ENCODE results near the gene MACROD2.
"Not testable (repeated sequence)": the region's sequence is repeated elsewhere in the genome, so short reads cannot be mapped to it uniquely, and the experiment has no call there.

The MACROD2 gene

GRCh38 chr20:15336011-15336410 is 1340.7 kb downstream of the MACROD2 start:
- DNase-seq: no peak

GRCh38 chr20:15336536-15336935 is 1341.2 kb downstream of the MACROD2 start:
- no peak for DNase-seq

GRCh38 chr20:15339264-15339663 is 1343.9 kb downstream of the MACROD2 start:
- DNase-seq: no peak

- DNase-seq: no peak
These were observed 1347.7 kb downstream of the MACROD2 start for GRCh38 chr20:15342991-15343523.

- no peak for DNase-seq
These were observed 1350.0 kb downstream of the MACROD2 start for GRCh38 chr20:15345287-15345686.

GRCh38 chr20:15346657-15347280 is 1351.5 kb downstream of the MACROD2 start:
- no peak for DNase-seq

- DNase-seq: no peak
These were observed 1363.7 kb downstream of the MACROD2 start for GRCh38 chr20:15359056-15359455.

GRCh38 chr20:15362849-15363248 is 1367.5 kb downstream of the MACROD2 start:
- DNase-seq: no peak

- no peak for DNase-seq
These were observed 1369.5 kb downstream of the MACROD2 start for GRCh38 chr20:15364781-15365180.

GRCh38 chr20:15370370-15370769 is 1375.1 kb downstream of the MACROD2 start:
- DNase-seq: no peak

GRCh38 chr20:15374682-15375081 is 1379.4 kb downstream of the MACROD2 start:
- DNase-seq: no peak

GRCh38 chr20:15375836-15376235 is 1380.5 kb downstream of the MACROD2 start:
- no peak for DNase-seq

GRCh38 chr20:15377603-15378002 is 1382.3 kb downstream of the MACROD2 start:
- not testable (repeated sequence) for DNase-seq

GRCh38 chr20:15378151-15378550 is 1382.8 kb downstream of the MACROD2 start:
- no peak for DNase-seq

GRCh38 chr20:15379681-15380296 is 1384.5 kb downstream of the MACROD2 start:
- DNase-seq: no peak

GRCh38 chr20:15380770-15381169 is 1385.5 kb downstream of the MACROD2 start:
- DNase-seq: no peak

- DNase-seq: no peak
These were observed 1391.9 kb downstream of the MACROD2 start for GRCh38 chr20:15387228-15387627.

GRCh38 chr20:15395457-15395856 is 1400.1 kb downstream of the MACROD2 start:
- no peak for DNase-seq

GRCh38 chr20:15396026-15396425 is 1400.7 kb downstream of the MACROD2 start:
- DNase-seq: no peak

- DNase-seq: no peak
These were observed 1401.6 kb downstream of the MACROD2 start for GRCh38 chr20:15396900-15397299.

- DNase-seq: no peak
These were observed 1404.5 kb downstream of the MACROD2 start for GRCh38 chr20:15399781-15400180.

- DNase-seq: no peak
These were observed 1410.8 kb downstream of the MACROD2 start for GRCh38 chr20:15406072-15406471.

GRCh38 chr20:15411781-15412180 is 1416.5 kb downstream of the MACROD2 start:
- no peak for DNase-seq

- no peak for DNase-seq
These were observed 1420.6 kb downstream of the MACROD2 start for GRCh38 chr20:15415908-15416307.

- DNase-seq: no peak
These were observed 1424.5 kb downstream of the MACROD2 start for GRCh38 chr20:15419856-15420255.

All from stimulated activated CD8-positive, alpha-beta memory T cell treated with anti-CD3 and anti-CD28 coated beads, Interleukin-4, amount 100 ng/mL, for 48 hours (primary cell).